GM23338 (cell line): ENCODE measurements around the gene ARL5C. TPM values are rescaled to one million over a fixed set of nuclear protein-coding genes. Genes with fewer than 3 reads are reported as not detected.

Experiments
- ATAC-seq: fragments of 200-7000 bp; cut with Tn5 transposase; 3 replicates; pipeline ENCODE4 v1.9.1; 2020
- DNase-seq: peaks from one replicate; pipeline ENCODE4 v3.0.0-alpha.2; 2015; ENCODE audit warnings: low spot score
- H2AFZ ChIP-seq: fragments of 200-600 bp; sonication (generic); 2 replicates; pipeline ENCODE4 v1.8.0; 2016; ENCODE audit warnings: antibody characterized with exemption, mild to moderate bottlenecking, moderate library complexity
- H3F3A ChIP-seq: fragments of 200-600 bp; sonication (generic); replicated peaks from 2 replicates; pipeline ENCODE4 v1.8.0; 2017; ENCODE audit warnings: antibody characterized with exemption, mixed run types, low read depth
- H3K27ac ChIP-seq: fragments of 200-600 bp; sonication (generic); 2 replicates; pipeline ENCODE4 v1.6.1; 2016; ENCODE audit warnings: low read depth
- H3K27me3 ChIP-seq: fragments of 200-600 bp; sonication (generic); 2 replicates; pipeline ENCODE4 v1.8.0; 2016; ENCODE audit warnings: mild to moderate bottlenecking, mixed run types, moderate library complexity; ENCODE audit not compliant: insufficient read depth
- H3K36me3 ChIP-seq: fragments of 200-600 bp; sonication (generic); 2 replicates; pipeline ENCODE4 v1.8.0; 2016; ENCODE audit warnings: mild to moderate bottlenecking; ENCODE audit not compliant: insufficient read depth
- H3K4me1 ChIP-seq: fragments of 200-600 bp; sonication (generic); 2 replicates; pipeline ENCODE4 v1.8.0; 2016; ENCODE audit warnings: mild to moderate bottlenecking, moderate library complexity; ENCODE audit not compliant: insufficient read depth
- H3K4me2 ChIP-seq: fragments of 200-600 bp; sonication (generic); 2 replicates; pipeline ENCODE4 v1.7.1; 2017; ENCODE audit warnings: mixed run types
- H3K4me3 ChIP-seq: fragments of 200-600 bp; sonication (generic); 2 replicates; pipeline ENCODE4 v1.6.1; 2016; ENCODE audit warnings: mixed run types
- H3K79me2 ChIP-seq: fragments of 200-600 bp; sonication (generic); replicated peaks from 2 replicates; pipeline ENCODE4 v1.8.0; 2017; ENCODE audit warnings: mild to moderate bottlenecking; ENCODE audit not compliant: insufficient read depth
- H3K9me2 ChIP-seq: fragments of 200-600 bp; sonication (generic); 2 replicates; pipeline ENCODE4 v1.8.0; 2017; ENCODE audit not compliant: insufficient read depth
- H4K20me1 ChIP-seq: fragments of 200-600 bp; sonication (generic); replicated peaks from 2 replicates; pipeline ENCODE4 v1.8.0; 2017; ENCODE audit warnings: mild to moderate bottlenecking; ENCODE audit not compliant: insufficient read depth
- H3K27ac Mint-ChIP-seq: 2 replicates; pipeline ENCODE4 v1.8.0; 2020; ENCODE audit warnings: inconsistent platforms, mild to moderate bottlenecking, moderate library complexity, mixed read lengths
- H3K27me3 Mint-ChIP-seq: 3 replicates; pipeline ENCODE4 v1.8.0; 2022; ENCODE audit warnings: low read depth, mild to moderate bottlenecking, moderate library complexity, mixed read lengths, inconsistent platforms; ENCODE audit not compliant: insufficient read depth, poor library complexity
- H3K36me3 Mint-ChIP-seq: 3 replicates; pipeline ENCODE4 v1.8.0; 2021; ENCODE audit warnings: low read depth, mild to moderate bottlenecking, inconsistent platforms, moderate library complexity, mixed read lengths
- H3K4me1 Mint-ChIP-seq: 3 replicates; pipeline ENCODE4 v1.8.0; 2020; ENCODE audit warnings: mild to moderate bottlenecking, inconsistent platforms, mixed read lengths
- H3K4me3 Mint-ChIP-seq: 3 replicates; pipeline ENCODE4 v1.8.0; 2021; ENCODE audit warnings: moderate library complexity, mild to moderate bottlenecking, inconsistent platforms, mixed read lengths
- H3K9me3 Mint-ChIP-seq: 3 replicates; pipeline ENCODE4 v1.8.0; 2020; ENCODE audit warnings: moderate library complexity, mild to moderate bottlenecking, inconsistent platforms, mixed read lengths
- CREB1 ChIP-seq: fragments of 250-450 bp; sonication (Bioruptor Pico); IDR thresholded peaks from 2 replicates; pipeline ENCODE4 v1.5.0; 2020; ENCODE audit warnings: low read depth, mild to moderate bottlenecking, moderate library complexity
- CTCF ChIP-seq, 2 experiments: fragments of 200-600 bp in 1 of 2; sonication (generic) in 1 of 2; conservative IDR thresholded peaks; 2 replicates each; pipeline versions ENCODE4 v1.5.1 to v1.6.1; 2016 to 2017; ENCODE audit warnings: antibody characterized with exemption in 2 of 2, low read depth in 2 of 2, mild to moderate bottlenecking in 2 of 2, moderate library complexity in 1 of 2
- ETS1 ChIP-seq: IDR thresholded peaks from 2 replicates; pipeline ENCODE4 v1.6.1; 2016; ENCODE audit warnings: antibody characterized with exemption
- EZH2 ChIP-seq: fragments of 200-600 bp; sonication (generic); IDR thresholded peaks from one replicate; pipeline ENCODE4 v1.8.0; 2017; ENCODE audit warnings: antibody characterized with exemption, mild to moderate bottlenecking, low read depth; ENCODE audit not compliant: unreplicated experiment
- STAT1 ChIP-seq: IDR thresholded peaks from one replicate; pipeline ENCODE4 v1.6.1; 2016; ENCODE audit warnings: antibody characterized with exemption; ENCODE audit not compliant: unreplicated experiment
- ZNF462 ChIP-seq: fragments of 250-450 bp; sonication (Bioruptor Pico); IDR thresholded peaks from 2 replicates; pipeline ENCODE4 v1.5.0; 2020; ENCODE audit warnings: mild to moderate bottlenecking, moderate library complexity
- polyA plus RNA-seq: library from polyadenylated mRNA; unstranded; fragments of >200 nt; fragmentation: Nextera tagmentation; extraction: Ambion mirVana; gene quantifications from 2 replicates; pipeline ENCODE4 v1.2.1, GENCODE V29; 2016
- total RNA-seq: library from RNA; depleted of rRNA; stranded (reverse); fragments of >200 nt; shearing (Covaris generic); gene quantifications from 2 replicates; pipeline ENCODE4 v1.2.3, GENCODE V29; 2014

ARL5C gene
- total and polyA plus RNA-seq, 2 experiments from 2014 or later: not detected

- TF ChIP-seq ZNF462 (no peak), ETS1 (no peak), EZH2 (no peak), CREB1 (no peak)
These were observed 15.2 kb downstream of the ARL5C start (continued) for GRCh38 chr17:39150795-39151149.

GRCh38 chr17:39150104-39150634, 15.8 kb downstream of the ARL5C start:
- peak; percentile 16 to 25; a peak in 3 of 4 replicates for TF ChIP-seq CTCF (conservative IDR thresholded peaks at IDR 0.05; ENCODE audit: low read depth in 2 of 2)
- no peak for TF ChIP-seq STAT1
- H3K9me2 ChIP-seq: no peaks in the 10 kb centered on the region

More at GRCh38 chr17:39150104-39150634, 15.8 kb downstream of the ARL5C start:
- H3K4me3 ChIP-seq: peak overlapping the region; percentile 70
- Mint-ChIP-seq H3K27ac (no peak overlapping the region), H3K36me3 (peaks cover 9% of the 10 kb centered on the region), H3K27me3 (peaks cover 56% of the 10 kb centered on the region), H3K4me3 (peak overlapping the region; percentile 81), H3K9me3 (peaks cover 13% of the 10 kb centered on the region), H3K4me1 (peaks cover 14% of the 10 kb centered on the region)
- no peak overlapping the region for H2AFZ ChIP-seq
- no peak for ATAC-seq
- no peaks in the 10 kb centered on the region for H3F3A ChIP-seq
- H3K79me2 ChIP-seq: no peaks in the 10 kb centered on the region
- H3K4me1 ChIP-seq: peaks cover 3% of the 10 kb centered on the region; the same call in 1 of the 2 replicates
- H3K4me2 ChIP-seq: peak overlapping the region; percentile 84; the same call in 1 of the 2 replicates
- DNase-seq: no peak
- H3K27me3 ChIP-seq: peaks cover 36% of the 10 kb centered on the region
- H3K27ac ChIP-seq: no peak overlapping the region
- no peaks in the 10 kb centered on the region for H4K20me1 ChIP-seq
- no peaks in the 10 kb centered on the region for H3K36me3 ChIP-seq
